Lung (tissue), 12 donors: ENCODE results near the gene STK24. TPM values are rescaled to one million over a fixed set of nuclear protein-coding genes. Genes with fewer than 3 reads are reported as not detected.
A peak's percentile ranks its signal among the peaks of the same experiment; 100 is the strongest.

Experiments
- ATAC-seq: fragments of 200-7000 bp; cut with Tn5 transposase; one replicate; pipeline ENCODE4 v1.9.1; 2020; ENCODE audit warnings: moderate number of reproducible peaks; ENCODE audit not compliant: insufficient read depth, low FRiP score
- DNase-seq, 3 donors: peaks; one replicate each; pipeline ENCODE4 v3.0.0-alpha.2; 2013 to 2017
- H3K27ac ChIP-seq, 2 donors: one replicate each; pipeline ENCODE4 v1.5.1; 2013; ENCODE audit warnings: mild to moderate bottlenecking in 2 of 2, moderate library complexity in 2 of 2, control low read depth in 1 of 2, inconsistent platforms in 1 of 2, low read depth in 1 of 2, low read length in 1 of 2
- H3K27me3 ChIP-seq, 3 donors: one replicate each; pipeline ENCODE4 v1.5.1; 2013; ENCODE audit warnings: low read length in 2 of 3; ENCODE audit not compliant: control insufficient read depth in 3 of 3, insufficient read depth in 3 of 3
- H3K36me3 ChIP-seq, 4 donors: one replicate each; pipeline ENCODE4 v1.5.1; 2013; ENCODE audit warnings: low read length in 4 of 4, mild to moderate bottlenecking in 1 of 4, moderate library complexity in 1 of 4; ENCODE audit not compliant: control insufficient read depth in 4 of 4, insufficient read depth in 4 of 4
- H3K4me1 ChIP-seq, 5 donors: one replicate each; pipeline ENCODE4 v1.5.1; 2013; ENCODE audit warnings: low read length in 5 of 5, mild to moderate bottlenecking in 2 of 5, moderate library complexity in 1 of 5; ENCODE audit not compliant: control insufficient read depth in 5 of 5, insufficient read depth in 5 of 5
- H3K4me3 ChIP-seq: one replicate; pipeline ENCODE4 v1.5.1; 2013; ENCODE audit warnings: mild to moderate bottlenecking, control low read depth, moderate library complexity
- H3K9ac ChIP-seq, 2 donors: one replicate each; pipeline ENCODE4 v1.5.1; 2013; ENCODE audit warnings: low read length in 2 of 2, control low read depth in 1 of 2; ENCODE audit not compliant: insufficient read depth in 1 of 2
- H3K9me3 ChIP-seq, 4 donors: one replicate each; pipeline ENCODE4 v1.5.1; 2013; ENCODE audit warnings: low read length in 3 of 4, mild to moderate bottlenecking in 1 of 4, moderate library complexity in 1 of 4; ENCODE audit not compliant: control insufficient read depth in 4 of 4, insufficient read depth in 3 of 4
- WGBS, 2 donors: extraction: QIAGEN DNeasy Blood & Tissue Kit; methylation state at CpG; one replicate each; pipeline ENCODE4 v1.1.7; 2013; 5-methylcytosine and 5-hydroxymethylcytosine counted together
- polyA plus RNA-seq, 2 donors: library from polyadenylated mRNA; stranded (reverse); fragments of 200-250 nt; gene quantifications; one replicate each; pipeline ENCODE4 v1.2.1, GENCODE V29; 2013
- total RNA-seq, 2 donors: library from RNA; depleted of rRNA in 1 of 2; stranded (reverse); fragments of >200 nt in 1 of 2; gene quantifications; one replicate each; pipeline ENCODE4 v1.2.1, GENCODE V29; 2014 to 2021
- TF ChIP-seq, protein P1 (sequence below): IDR thresholded peaks from 2 replicates; pipeline ENCODE4 v1.5.1; 2012; ENCODE audit warnings: mild to moderate bottlenecking; ENCODE audit errors: control extremely low read depth, extremely low read depth
- donor health status: control.
- donor health status: control.
- donor health status: Bipolar disorder and iron deficiency.
- donor health status: healthy.
- donor health status: DM: yes; HTN: yes; CAD: no.

The STK24 gene
- total and polyA plus RNA-seq, 4 donors: 38.0 to 102 (median 64.5) TPM

DNA sequence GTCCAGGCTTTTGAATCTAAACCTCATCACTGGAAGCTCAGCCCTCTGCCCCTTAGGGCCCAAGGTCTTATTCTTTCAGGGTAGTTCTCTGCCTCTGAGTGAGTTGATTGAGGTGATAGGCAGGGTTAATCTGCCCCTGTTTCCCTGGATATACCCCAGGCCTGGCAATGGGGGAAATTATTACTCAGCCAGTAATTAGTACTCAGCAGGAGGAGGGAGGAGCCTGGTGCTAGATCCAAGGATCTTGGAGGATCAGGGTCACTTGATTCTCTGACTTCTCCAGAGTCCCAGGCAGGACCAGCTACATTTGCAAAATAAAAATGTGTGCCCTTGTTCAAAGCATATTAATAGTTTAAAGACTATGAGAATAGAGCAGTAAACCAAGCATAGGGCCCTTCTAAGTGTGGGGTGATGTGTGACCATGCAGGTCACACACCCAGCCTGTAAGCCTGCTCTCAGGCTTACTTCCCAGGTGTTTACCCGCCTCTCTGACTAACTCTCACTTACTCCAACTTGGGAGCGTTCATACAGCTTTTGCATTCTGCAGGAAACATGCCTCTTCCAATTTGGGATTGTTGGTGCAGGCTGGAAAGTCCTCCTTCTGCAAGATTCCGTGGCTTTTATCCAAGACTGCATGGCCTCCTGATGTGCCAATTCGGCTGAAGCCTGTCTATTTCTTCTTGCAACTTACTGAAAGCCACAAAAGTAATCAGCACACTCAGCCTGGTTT, 7.9 kb upstream of the STK24 start:
- no peak overlapping the region for H3K27ac ChIP-seq
- H3K4me1 ChIP-seq: peaks cover 0 to 20% (median 5%) of the 10 kb centered on the region in 5 donors
- H3K4me3 ChIP-seq: no peak overlapping the region
- H3K27me3 ChIP-seq: no peaks in the 10 kb centered on the region
- DNase-seq (peak; percentile 18 to 72 (median 56)), ATAC-seq (no peak)
- H3K36me3 ChIP-seq: no peaks in the 10 kb centered on the region
- TF ChIP-seq, protein P1, sequence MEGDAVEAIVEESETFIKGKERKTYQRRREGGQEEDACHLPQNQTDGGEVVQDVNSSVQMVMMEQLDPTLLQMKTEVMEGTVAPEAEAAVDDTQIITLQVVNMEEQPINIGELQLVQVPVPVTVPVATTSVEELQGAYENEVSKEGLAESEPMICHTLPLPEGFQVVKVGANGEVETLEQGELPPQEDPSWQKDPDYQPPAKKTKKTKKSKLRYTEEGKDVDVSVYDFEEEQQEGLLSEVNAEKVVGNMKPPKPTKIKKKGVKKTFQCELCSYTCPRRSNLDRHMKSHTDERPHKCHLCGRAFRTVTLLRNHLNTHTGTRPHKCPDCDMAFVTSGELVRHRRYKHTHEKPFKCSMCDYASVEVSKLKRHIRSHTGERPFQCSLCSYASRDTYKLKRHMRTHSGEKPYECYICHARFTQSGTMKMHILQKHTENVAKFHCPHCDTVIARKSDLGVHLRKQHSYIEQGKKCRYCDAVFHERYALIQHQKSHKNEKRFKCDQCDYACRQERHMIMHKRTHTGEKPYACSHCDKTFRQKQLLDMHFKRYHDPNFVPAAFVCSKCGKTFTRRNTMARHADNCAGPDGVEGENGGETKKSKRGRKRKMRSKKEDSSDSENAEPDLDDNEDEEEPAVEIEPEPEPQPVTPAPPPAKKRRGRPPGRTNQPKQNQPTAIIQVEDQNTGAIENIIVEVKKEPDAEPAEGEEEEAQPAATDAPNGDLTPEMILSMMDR: no peak
- H3K9ac ChIP-seq: no peak overlapping the region
- no peaks in the 10 kb centered on the region for H3K9me3 ChIP-seq
- WGBS, 2 donors: 66 to 81% methylated on average over 4 of the region's 4 CpGs

DNA sequence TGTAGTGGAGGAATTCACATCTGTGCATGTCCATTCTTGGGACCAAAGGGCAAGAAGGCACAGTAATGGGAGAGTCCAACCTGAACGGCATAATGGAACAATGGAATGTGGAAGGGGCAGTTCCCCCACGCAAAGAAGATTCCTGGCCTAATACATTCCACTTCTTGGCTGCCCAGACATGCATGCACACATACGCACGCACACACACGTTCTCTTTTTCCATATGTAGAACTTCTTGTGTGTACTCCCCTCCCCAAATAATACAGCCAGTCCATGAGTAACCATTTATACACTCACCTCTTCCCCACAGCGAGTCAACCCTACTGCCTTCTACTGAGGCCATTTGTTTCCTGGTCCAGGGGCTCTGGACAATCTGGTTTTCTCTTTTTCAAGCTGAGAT, 6.0 kb upstream of the STK24 start:
- 86% methylated on average over 6 of the region's 6 CpGs for WGBS, 2 donors
- H3K27me3 ChIP-seq: no peaks in the 10 kb centered on the region
- H3K4me3 ChIP-seq: no peak overlapping the region
- TF ChIP-seq, protein P1: no peak
- no peaks in the 10 kb centered on the region for H3K36me3 ChIP-seq
- H3K4me1 ChIP-seq: peaks cover 0 to 30% (median 8%) of the 10 kb centered on the region in 5 donors
- peak in 1 of 3 donors; percentile 16 for DNase-seq
- no peak overlapping the region for H3K27ac ChIP-seq
- no peak for ATAC-seq
- H3K9me3 ChIP-seq: no peaks in the 10 kb centered on the region
- H3K9ac ChIP-seq: no peak overlapping the region

DNA sequence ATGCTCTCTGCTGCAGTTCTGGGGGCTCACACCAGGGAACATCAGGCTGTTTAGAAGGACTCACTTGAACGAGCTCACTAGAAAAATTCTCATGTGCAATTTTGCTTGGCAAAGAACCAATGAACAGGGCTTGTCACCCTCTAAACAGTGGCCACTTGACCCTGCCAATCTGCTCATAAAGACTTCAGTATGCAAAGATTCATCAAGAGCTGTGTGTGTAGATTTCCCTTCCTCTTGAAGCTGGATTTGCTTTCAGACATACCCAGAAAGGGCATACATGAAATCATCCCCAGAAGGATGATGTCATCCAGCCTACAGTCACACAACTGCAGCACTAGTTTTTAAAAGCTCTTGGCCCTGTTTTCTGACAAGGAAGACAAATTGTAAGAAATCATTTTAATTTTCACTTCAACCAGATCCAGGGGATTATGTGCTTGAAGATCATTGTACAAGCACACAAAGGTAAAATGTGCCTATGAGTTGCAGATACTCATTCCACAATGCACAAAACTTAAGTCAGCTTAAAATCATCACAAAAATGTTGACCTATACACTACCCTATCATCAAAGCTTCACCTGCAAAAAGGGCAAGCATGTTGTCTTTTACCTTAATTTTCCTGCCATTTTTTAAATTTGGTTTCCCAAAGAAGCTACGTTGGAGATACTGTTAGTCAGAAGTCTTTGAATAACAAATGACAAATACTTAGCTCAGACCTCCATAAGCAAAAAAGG, 5.2 kb upstream of the STK24 start:
- no peak overlapping the region for H3K9ac ChIP-seq
- peaks cover 0 to 33% (median 8%) of the 10 kb centered on the region in 5 donors for H3K4me1 ChIP-seq
- peak; percentile 52 to 67 (median 53) for DNase-seq
- no peak overlapping the region for H3K4me3 ChIP-seq
- WGBS, 2 donors: 61 to 73% methylated on average over 2 of the region's 2 CpGs
- TF ChIP-seq, protein P1: no peak
- no peaks in the 10 kb centered on the region for H3K36me3 ChIP-seq
- H3K27me3 ChIP-seq: no peaks in the 10 kb centered on the region
- H3K27ac ChIP-seq: peak overlapping the region in 1 of 2 donors; percentile 61
- ATAC-seq: peak; percentile 30
- no peaks in the 10 kb centered on the region for H3K9me3 ChIP-seq
